ENCODE results near the gene GATAD2A.

The GATAD2A gene

GRCh38 chr19:19381007-19381926 is 24.2 kb upstream of the GATAD2A start:
- in situ Hi-C loops (cut with HindIII; ENCODE audit: low pct_ligation_motif_present, low sequenced_read_pairs), result no loop called here

DNA sequence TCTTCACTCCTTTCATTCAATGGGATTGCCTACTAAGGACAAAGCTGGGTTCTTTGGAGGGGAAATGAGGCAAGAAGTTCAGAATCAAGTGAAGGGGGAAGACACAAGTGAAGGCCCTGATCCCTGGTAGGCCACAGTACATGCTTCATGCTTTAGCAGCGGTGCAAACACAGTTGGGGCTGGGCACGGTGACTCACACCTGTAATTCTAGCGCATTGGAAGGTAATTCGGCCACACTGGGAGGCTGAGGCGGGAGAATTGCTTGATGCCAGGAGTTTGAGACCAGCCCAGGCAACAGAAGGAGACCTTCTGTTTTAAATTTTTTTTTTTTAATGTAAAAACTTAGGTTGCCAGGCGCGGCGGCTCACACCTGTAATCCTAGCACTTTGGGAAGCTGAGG is 23.4 kb upstream of the GATAD2A start:
- in situ Hi-C loops (cut with HindIII; ENCODE audit: low pct_ligation_motif_present, low sequenced_read_pairs), result no loop called here
- TF ChIP-seq CTCF (IDR thresholded peaks at IDR 0.05; ENCODE audit: low read depth, low read length, missing control alignments), result no peak

More at GRCh38 chr19:19381007-19381926, 24.2 kb upstream of the GATAD2A start:
- Histone ChIP-seq H3K27ac (no peak overlapping the region), H3K36me3 (replicated peaks) (no peaks in the 10 kb centered on the region), H3K4me3 (ENCODE audit: low read depth, low read length) (no peak overlapping the region), H3K27me3 (replicated peaks) (no peaks in the 10 kb centered on the region)
- TF ChIP-seq CTCF (IDR thresholded peaks at IDR 0.05; ENCODE audit: low read depth, low read length, missing control alignments), result no peak
- DNase-seq, result no peak

GRCh38 chr19:19384486-19384885 is 21.0 kb upstream of the GATAD2A start:
- in situ Hi-C loops (cut with HindIII; ENCODE audit: low pct_ligation_motif_present, low sequenced_read_pairs), result no loop called here
- H3K4me3 ChIP-seq (ENCODE audit: low read depth, low read length), result peak overlapping the region; percentile 58
- no peak overlapping the region for H3K27ac ChIP-seq
- no peaks in the 10 kb centered on the region for H3K36me3 ChIP-seq (replicated peaks)
- H3K27me3 ChIP-seq (replicated peaks), result no peaks in the 10 kb centered on the region
- no peak for DNase-seq
- TF ChIP-seq CTCF (IDR thresholded peaks at IDR 0.05; ENCODE audit: low read depth, low read length, missing control alignments), result no peak

More for the DNA sequence above, 23.4 kb upstream of the GATAD2A start:
- H3K4me3 ChIP-seq (ENCODE audit: low read depth, low read length), result no peak overlapping the region
- DNase-seq, result no peak
- H3K27me3 ChIP-seq (replicated peaks), result no peaks in the 10 kb centered on the region
- H3K36me3 ChIP-seq (replicated peaks), result no peaks in the 10 kb centered on the region
- H3K27ac ChIP-seq, result no peak overlapping the region

GRCh38 chr19:19385131-19385895 is 20.2 kb upstream of the GATAD2A start:
- H3K36me3 ChIP-seq (replicated peaks), result no peaks in the 10 kb centered on the region
- peak overlapping the region; percentile 75 for H3K4me3 ChIP-seq (ENCODE audit: low read depth, low read length)
- no peaks in the 10 kb centered on the region for H3K27me3 ChIP-seq (replicated peaks)
- in situ Hi-C loops (cut with HindIII; ENCODE audit: low pct_ligation_motif_present, low sequenced_read_pairs), result no loop called here
- TF ChIP-seq CTCF (IDR thresholded peaks at IDR 0.05; ENCODE audit: low read depth, low read length, missing control alignments), result no peak
- H3K27ac ChIP-seq, result peak overlapping the region; percentile 72
- peak; percentile 100 for DNase-seq

- Histone ChIP-seq H3K4me3 (ENCODE audit: low read depth, low read length) (peak overlapping the region; percentile 75), H3K36me3 (replicated peaks) (no peaks in the 10 kb centered on the region), H3K27ac (peak overlapping the region; percentile 72), H3K27me3 (replicated peaks) (no peaks in the 10 kb centered on the region)
- in situ Hi-C loops (cut with HindIII; ENCODE audit: low pct_ligation_motif_present, low sequenced_read_pairs), result no loop called here
- DNase-seq, result no peak
- TF ChIP-seq CTCF (IDR thresholded peaks at IDR 0.05; ENCODE audit: low read depth, low read length, missing control alignments), result peak; percentile 45
These were observed 19.3 kb upstream of the GATAD2A start for GRCh38 chr19:19385896-19386869.

Measured in brain microvascular endothelial cell (primary cell).